HL-60 (cell line): Measurements from ENCODE around the gene FTCDNL1.

Experiments
- DNase-seq, 2 experiments: peaks; one replicate each; pipeline ENCODE4 v3.0.0-alpha.2; 2010 to 2020; ENCODE audit warnings: low read depth in 1 of 2, low spot score in 1 of 2
- H3K27ac ChIP-seq: fragments of 250-450 bp; sonication (Bioruptor Pico); replicated peaks from 2 replicates; pipeline ENCODE4 v1.5.1; 2020; ENCODE audit warnings: mild to moderate bottlenecking, moderate library complexity
- H3K27me3 ChIP-seq: fragments of 250-450 bp; sonication (Bioruptor Pico); 2 replicates; pipeline ENCODE4 v1.5.1; 2021; ENCODE audit warnings: mild to moderate bottlenecking, moderate library complexity; ENCODE audit not compliant: insufficient read depth, poor library complexity, severe bottlenecking
- H3K4me3 ChIP-seq: replicated peaks from 2 replicates; pipeline ENCODE4 v1.5.1; 2011; ENCODE audit warnings: mild to moderate bottlenecking, control low read depth, low read length; ENCODE audit not compliant: insufficient read depth
- GABPA ChIP-seq: IDR thresholded peaks from 2 replicates; pipeline ENCODE4 v1.6.1; 2012; ENCODE audit warnings: low read depth
- POLR2AphosphoS5 ChIP-seq: IDR thresholded peaks from 2 replicates; pipeline ENCODE4 v1.6.1; 2012; ENCODE audit warnings: low read depth
- SPI1 ChIP-seq: IDR thresholded peaks from 2 replicates; pipeline ENCODE4 v1.6.1; 2012; ENCODE audit warnings: low read depth, mild to moderate bottlenecking, borderline replicate concordance
- TF ChIP-seq, protein P1 (sequence below): IDR thresholded peaks from one replicate; pipeline ENCODE4 v1.5.1; 2011; ENCODE audit warnings: low read length, control low read depth, inconsistent platforms; ENCODE audit not compliant: insufficient read depth
- TF ChIP-seq, protein P2 (sequence below): IDR thresholded peaks from 2 replicates; pipeline ENCODE4 v1.6.1; 2012; ENCODE audit warnings: low read depth; ENCODE audit not compliant: insufficient replicate concordance

Gene FTCDNL1

DNA sequence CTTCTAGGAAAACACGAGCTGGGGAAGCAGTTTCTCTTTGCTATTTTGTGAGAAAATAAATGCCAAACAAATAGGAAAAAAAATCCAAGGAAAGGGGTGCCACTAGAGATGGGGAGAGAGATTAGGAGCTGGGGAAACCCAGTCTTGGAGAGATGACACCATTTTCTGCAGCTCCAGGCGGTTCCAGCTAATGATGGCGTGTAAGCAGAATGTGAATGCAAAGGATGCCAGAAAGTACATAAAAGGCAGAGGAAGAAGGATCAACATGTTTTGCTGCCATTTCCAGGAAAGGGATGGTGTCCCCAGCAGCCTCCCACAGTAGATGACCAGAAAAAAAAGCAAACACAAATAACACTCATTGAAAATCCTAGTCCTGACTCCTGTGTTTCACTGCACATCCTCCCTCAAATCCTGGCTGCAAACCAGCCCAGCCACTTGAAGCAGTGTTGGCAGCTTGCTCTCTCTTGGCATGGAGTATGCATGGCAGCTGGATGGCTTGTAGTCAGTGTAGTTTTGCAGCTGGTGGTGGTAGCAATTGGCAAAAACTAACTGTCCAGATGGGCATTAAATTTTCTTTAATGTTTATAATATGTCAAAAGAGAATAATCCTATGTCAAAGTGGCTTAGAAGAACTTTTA is 93.6 kb downstream of the FTCDNL1 start:
- no peak overlapping the region for H3K27ac ChIP-seq
- H3K4me3 ChIP-seq = no peak overlapping the region
- no peaks in the 10 kb centered on the region for H3K27me3 ChIP-seq
- TF ChIP-seq, protein P1, sequence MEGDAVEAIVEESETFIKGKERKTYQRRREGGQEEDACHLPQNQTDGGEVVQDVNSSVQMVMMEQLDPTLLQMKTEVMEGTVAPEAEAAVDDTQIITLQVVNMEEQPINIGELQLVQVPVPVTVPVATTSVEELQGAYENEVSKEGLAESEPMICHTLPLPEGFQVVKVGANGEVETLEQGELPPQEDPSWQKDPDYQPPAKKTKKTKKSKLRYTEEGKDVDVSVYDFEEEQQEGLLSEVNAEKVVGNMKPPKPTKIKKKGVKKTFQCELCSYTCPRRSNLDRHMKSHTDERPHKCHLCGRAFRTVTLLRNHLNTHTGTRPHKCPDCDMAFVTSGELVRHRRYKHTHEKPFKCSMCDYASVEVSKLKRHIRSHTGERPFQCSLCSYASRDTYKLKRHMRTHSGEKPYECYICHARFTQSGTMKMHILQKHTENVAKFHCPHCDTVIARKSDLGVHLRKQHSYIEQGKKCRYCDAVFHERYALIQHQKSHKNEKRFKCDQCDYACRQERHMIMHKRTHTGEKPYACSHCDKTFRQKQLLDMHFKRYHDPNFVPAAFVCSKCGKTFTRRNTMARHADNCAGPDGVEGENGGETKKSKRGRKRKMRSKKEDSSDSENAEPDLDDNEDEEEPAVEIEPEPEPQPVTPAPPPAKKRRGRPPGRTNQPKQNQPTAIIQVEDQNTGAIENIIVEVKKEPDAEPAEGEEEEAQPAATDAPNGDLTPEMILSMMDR = no peak
- TF ChIP-seq POLR2AphosphoS5 = no peak
- TF ChIP-seq, protein P2, sequence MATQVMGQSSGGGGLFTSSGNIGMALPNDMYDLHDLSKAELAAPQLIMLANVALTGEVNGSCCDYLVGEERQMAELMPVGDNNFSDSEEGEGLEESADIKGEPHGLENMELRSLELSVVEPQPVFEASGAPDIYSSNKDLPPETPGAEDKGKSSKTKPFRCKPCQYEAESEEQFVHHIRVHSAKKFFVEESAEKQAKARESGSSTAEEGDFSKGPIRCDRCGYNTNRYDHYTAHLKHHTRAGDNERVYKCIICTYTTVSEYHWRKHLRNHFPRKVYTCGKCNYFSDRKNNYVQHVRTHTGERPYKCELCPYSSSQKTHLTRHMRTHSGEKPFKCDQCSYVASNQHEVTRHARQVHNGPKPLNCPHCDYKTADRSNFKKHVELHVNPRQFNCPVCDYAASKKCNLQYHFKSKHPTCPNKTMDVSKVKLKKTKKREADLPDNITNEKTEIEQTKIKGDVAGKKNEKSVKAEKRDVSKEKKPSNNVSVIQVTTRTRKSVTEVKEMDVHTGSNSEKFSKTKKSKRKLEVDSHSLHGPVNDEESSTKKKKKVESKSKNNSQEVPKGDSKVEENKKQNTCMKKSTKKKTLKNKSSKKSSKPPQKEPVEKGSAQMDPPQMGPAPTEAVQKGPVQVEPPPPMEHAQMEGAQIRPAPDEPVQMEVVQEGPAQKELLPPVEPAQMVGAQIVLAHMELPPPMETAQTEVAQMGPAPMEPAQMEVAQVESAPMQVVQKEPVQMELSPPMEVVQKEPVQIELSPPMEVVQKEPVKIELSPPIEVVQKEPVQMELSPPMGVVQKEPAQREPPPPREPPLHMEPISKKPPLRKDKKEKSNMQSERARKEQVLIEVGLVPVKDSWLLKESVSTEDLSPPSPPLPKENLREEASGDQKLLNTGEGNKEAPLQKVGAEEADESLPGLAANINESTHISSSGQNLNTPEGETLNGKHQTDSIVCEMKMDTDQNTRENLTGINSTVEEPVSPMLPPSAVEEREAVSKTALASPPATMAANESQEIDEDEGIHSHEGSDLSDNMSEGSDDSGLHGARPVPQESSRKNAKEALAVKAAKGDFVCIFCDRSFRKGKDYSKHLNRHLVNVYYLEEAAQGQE = no peak
- no peak for TF ChIP-seq GABPA
- TF ChIP-seq SPI1 = no peak
- DNase-seq = no peak

DNA sequence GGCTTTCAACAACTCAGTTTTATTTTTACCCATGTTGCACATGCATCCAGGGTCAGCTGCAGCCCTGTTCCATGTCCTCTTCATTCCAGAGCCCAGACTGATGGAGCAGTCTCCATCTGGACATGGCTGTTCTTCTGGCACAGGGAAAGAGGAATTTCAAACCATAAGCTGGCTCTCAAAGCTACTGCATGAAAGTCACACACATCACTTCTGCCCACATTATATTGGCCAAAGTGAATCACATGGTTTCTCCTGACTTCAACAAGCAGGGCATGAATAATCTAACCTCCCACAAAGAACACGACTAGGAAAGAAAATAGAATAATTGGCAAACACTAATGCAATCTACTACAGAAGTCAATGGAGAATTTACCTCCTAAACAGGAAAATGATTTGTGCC is 94.2 kb downstream of the FTCDNL1 start:
- Histone ChIP-seq H3K27ac (no peak overlapping the region), H3K27me3 (no peaks in the 10 kb centered on the region), H3K4me3 (no peak overlapping the region)
- DNase-seq = no peak
- TF ChIP-seq, protein P2 = no peak
- TF ChIP-seq GABPA = no peak
- TF ChIP-seq, protein P1 = no peak
- no peak for TF ChIP-seq SPI1
- no peak for TF ChIP-seq POLR2AphosphoS5

DNA sequence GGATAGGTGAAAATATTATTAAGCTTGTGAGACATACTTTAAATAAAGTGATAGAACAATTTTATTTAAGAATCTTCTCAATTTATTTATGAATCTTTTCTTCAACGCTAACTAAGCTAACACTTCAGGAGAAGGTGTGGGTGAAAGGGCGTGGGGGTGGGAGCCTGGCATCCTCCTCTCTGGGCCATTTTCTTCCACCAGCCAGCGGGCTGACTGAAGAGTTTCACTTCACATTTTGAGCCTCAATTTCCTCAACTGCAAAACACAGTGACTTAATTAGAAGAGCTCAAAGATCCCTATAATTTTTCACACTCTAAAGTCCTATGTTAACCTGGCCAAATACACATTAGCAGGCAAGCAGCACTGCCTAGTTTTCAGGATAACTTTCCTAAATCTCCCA is 94.8 kb downstream of the FTCDNL1 start:
- TF ChIP-seq, protein P1 = no peak
- no peak for TF ChIP-seq GABPA
- TF ChIP-seq, protein P2 = no peak
- no peak for TF ChIP-seq POLR2AphosphoS5
- no peak for TF ChIP-seq SPI1
- Histone ChIP-seq H3K27me3 (no peaks in the 10 kb centered on the region), H3K27ac (no peak overlapping the region), H3K4me3 (no peak overlapping the region)
- no peak for DNase-seq
